A549 (cell line): ENCODE measurements around the gene SPC24. TPM values are rescaled to one million over a fixed set of nuclear protein-coding genes. Genes with fewer than 3 reads are reported as not detected.
"Not testable (repeated sequence)": the region's sequence is repeated elsewhere in the genome, so short reads cannot be mapped to it uniquely, and the experiment has no call there.

Experiments used
- ATAC-seq, 2 experiments: fragments of 200-7000 bp in 1 of 2; fragments of >200 bp in 1 of 2; cut with Nextera tagmentation in 1 of 2; cut with Tn5 transposase in 1 of 2; 3 replicates each; pipeline versions ENCODE4 v1.8.0 to v1.9.1; 2018 to 2020; ENCODE audit warnings: mild to moderate bottlenecking in 1 of 2, moderate library complexity in 1 of 2
- CTCF ChIA-PET: fragments of 300-600 bp; sonication (Branson Sonifier 250); formaldehyde crosslinking; extraction: SDS; loops from one replicate; lab custom pipeline; 2021; ENCODE audit warnings: antibody characterized with exemption, inconsistent platforms; lab: Yijun Ruan, JAX
- POLR2A ChIA-PET: fragments of 350-600 bp; formaldehyde crosslinking; extraction: SDS; loops from one replicate; lab custom pipeline; 2021; ENCODE audit warnings: antibody characterized with exemption, inconsistent platforms; lab: Yijun Ruan, JAX
- DNase-seq, 2 experiments: peaks; one replicate each; pipeline versions ENCODE4 v3.0.0 to v3.0.0-alpha.2; 2011 to 2016; ENCODE audit warnings: low read depth in 1 of 2, low spot score in 1 of 2
- FAIRE-seq: peaks from 2 replicates; lab custom pipeline; 2011; peaks lifted over from hg19 to GRCh38; lab: Jason Lieb, UNC
- H3K27ac ChIP-seq, 2 experiments: fragments of >200 bp; sonication (Bioruptor Twin); formaldehyde crosslinking; 3 replicates each; pipeline ENCODE4 v1.5.1; 2016 to 2017
- H3K4me1 ChIP-seq: fragments of >200 bp; sonication (Bioruptor Twin); formaldehyde crosslinking; 3 replicates; pipeline ENCODE4 v1.6.1; 2016
- H3K4me2 ChIP-seq: fragments of >200 bp; sonication (Bioruptor Twin); formaldehyde crosslinking; 3 replicates; pipeline ENCODE4 v1.6.1; 2016
- H3K4me3 ChIP-seq: fragments of >200 bp; sonication (Bioruptor Twin); formaldehyde crosslinking; 3 replicates; pipeline ENCODE4 v1.5.1; 2016
- H3K9me3 ChIP-seq: fragments of >200 bp; sonication (Bioruptor Twin); formaldehyde crosslinking; 3 replicates; pipeline ENCODE4 v1.6.1; 2016
- ATOH8 ChIP-seq: fragments of 250-450 bp; sonication (Bioruptor Pico); IDR thresholded peaks from 2 replicates; pipeline ENCODE4 v1.5.0; 2020; ENCODE audit warnings: low read depth, mild to moderate bottlenecking, moderate library complexity
- CEBPB ChIP-seq, 2 experiments: fragments of >200 bp in 1 of 2; sonication (Bioruptor Twin) in 1 of 2; formaldehyde crosslinking in 1 of 2; IDR thresholded peaks; 2 replicates each; pipeline ENCODE4 v1.6.1; 2012 to 2016
- CHD4 ChIP-seq: fragments of 200-600 bp; sonication (generic); IDR thresholded peaks from 2 replicates; pipeline ENCODE4 v1.6.1; 2016; ENCODE audit warnings: antibody characterized with exemption, mild to moderate bottlenecking, borderline replicate concordance
- E2F6 ChIP-seq: IDR thresholded peaks from 2 replicates; pipeline ENCODE4 v1.6.1; 2012; ENCODE audit warnings: low read depth, borderline replicate concordance
- JUNB ChIP-seq: fragments of >200 bp; sonication (Bioruptor Twin); formaldehyde crosslinking; IDR thresholded peaks from 2 replicates; pipeline ENCODE4 v1.6.1; 2016
- KDM1A ChIP-seq: fragments of 200-600 bp; sonication (generic); IDR thresholded peaks from 2 replicates; pipeline ENCODE4 v1.6.1; 2016; ENCODE audit warnings: low read depth, mild to moderate bottlenecking
- MAFK ChIP-seq: fragments of 450-650 bp; IDR thresholded peaks from 2 replicates; pipeline ENCODE4 v1.6.1; 2014; ENCODE audit not compliant: partially characterized antibody
- NPAS2 ChIP-seq: fragments of 250-450 bp; sonication (Bioruptor Pico); IDR thresholded peaks from 2 replicates; pipeline ENCODE4 v1.8.0; 2022; ENCODE audit warnings: mild to moderate bottlenecking, moderate library complexity, borderline replicate concordance
- PHF8 ChIP-seq: fragments of 200-600 bp; sonication (generic); IDR thresholded peaks from 2 replicates; pipeline ENCODE4 v1.6.1; 2016; ENCODE audit warnings: low read depth, mild to moderate bottlenecking, antibody characterized with exemption, moderate library complexity, borderline replicate concordance
- POLR2AphosphoS2 ChIP-seq: conservative IDR thresholded peaks from 2 replicates; pipeline ENCODE4 v1.6.1; 2012; ENCODE audit warnings: low read length, improper control_type of control experiment, inconsistent platforms
- RARB ChIP-seq: fragments of 250-450 bp; sonication (Bioruptor Pico); IDR thresholded peaks from 2 replicates; pipeline ENCODE4 v1.8.0; 2021; ENCODE audit warnings: mild to moderate bottlenecking, moderate library complexity
- RCOR1 ChIP-seq: fragments of 150-350 bp; IDR thresholded peaks from 2 replicates; pipeline ENCODE4 v1.6.1; 2014; ENCODE audit warnings: antibody characterized with exemption, low read length, low read depth
- RFX5 ChIP-seq: fragments of 450-650 bp; IDR thresholded peaks from 2 replicates; pipeline ENCODE4 v1.7.1; 2014; ENCODE audit warnings: antibody characterized with exemption, mild to moderate bottlenecking, moderate library complexity
- RNF2 ChIP-seq: fragments of 200-600 bp; sonication (generic); IDR thresholded peaks from 2 replicates; pipeline ENCODE4 v1.6.1; 2016; ENCODE audit warnings: low read depth, mild to moderate bottlenecking, antibody characterized with exemption, moderate library complexity, borderline replicate concordance
- SREBF2 ChIP-seq: fragments of 450-650 bp; IDR thresholded peaks from 2 replicates; pipeline ENCODE4 v1.6.1; 2014; ENCODE audit warnings: mild to moderate bottlenecking, moderate library complexity
- TP53 ChIP-seq: fragments of 250-450 bp; sonication (Bioruptor Pico); IDR thresholded peaks from 2 replicates; pipeline ENCODE4 v1.5.0; 2021; ENCODE audit warnings: mild to moderate bottlenecking, moderate library complexity
- ZSCAN20 ChIP-seq: fragments of 250-450 bp; sonication (Bioruptor Pico); IDR thresholded peaks from 2 replicates; pipeline ENCODE4 v1.8.0; 2022; ENCODE audit warnings: mild to moderate bottlenecking, moderate library complexity
- WGBS: methylation state at CpG from one replicate; pipeline ENCODE4 v1.1.6; 2017; ENCODE audit errors: missing lambda C conversion rate; 5-methylcytosine and 5-hydroxymethylcytosine counted together
- polyA plus RNA-seq, 4 experiments: library from polyadenylated mRNA; depleted of rRNA in 3 of 4; stranded (reverse); fragments of >200 nt; fragmentation: RNase III in 1 of 4; extraction: RNeasy Plus Mini Kit Qiagen cat#74134 plus additional on column Dnase treatment in 1 of 4; gene quantifications; 2 replicates in 3 of 4; 3 replicates in 1 of 4; pipeline ENCODE4 v1.2.3, GENCODE V29; 2011 to 2017
- TF ChIP-seq, protein P1 (sequence below): fragments of >200 bp; sonication (Bioruptor Twin); formaldehyde crosslinking; IDR thresholded peaks from 3 replicates; pipeline ENCODE4 v1.6.1; 2016
- TF ChIP-seq, protein P2 (sequence below): IDR thresholded peaks from 2 replicates; pipeline ENCODE4 v1.6.1; 2012
- TF ChIP-seq, protein P3 (sequence below): fragments of >200 bp; sonication (Bioruptor Twin); formaldehyde crosslinking; IDR thresholded peaks from 2 replicates; pipeline ENCODE4 v1.6.1; 2016
- TF ChIP-seq, protein P4 (sequence below): IDR thresholded peaks from 2 replicates; pipeline ENCODE4 v1.6.1; 2012

Gene SPC24
- polyA plus RNA-seq, 2 of the 4 experiments (the other 2 are of a cell fraction) = 16.5 to 22.2 TPM

DNA sequence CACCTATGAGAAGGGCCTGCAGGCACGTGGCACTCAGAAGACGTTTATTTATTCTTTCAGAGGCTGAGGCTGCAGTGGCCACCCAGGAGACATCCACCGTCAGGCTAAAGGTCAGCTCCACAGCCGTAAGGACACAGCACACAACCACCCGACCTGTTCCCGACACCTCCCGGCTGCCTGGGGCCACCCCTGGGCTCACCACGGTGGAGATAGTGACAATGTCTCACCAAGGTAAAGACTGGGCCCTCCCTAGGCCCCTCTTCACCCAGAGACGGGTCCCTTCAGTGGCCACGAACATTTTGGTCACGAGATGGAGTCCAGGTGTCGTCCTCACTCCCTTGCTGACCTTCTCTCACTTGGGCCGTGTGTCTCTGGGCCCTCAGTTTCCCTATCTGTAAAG is 32.5 kb downstream of the SPC24 start:
- H3K4me1 ChIP-seq = no peaks in the 10 kb centered on the region
- TF ChIP-seq ZSCAN20 (CRISPR knock-in tag) (no peak), MAFK (no peak), SREBF2 (no peak), TP53 (CRISPR knock-in tag) (no peak), CEBPB (IDR thresholded peaks at IDR 0.05) (no peak)
- TF ChIP-seq, protein P1, sequence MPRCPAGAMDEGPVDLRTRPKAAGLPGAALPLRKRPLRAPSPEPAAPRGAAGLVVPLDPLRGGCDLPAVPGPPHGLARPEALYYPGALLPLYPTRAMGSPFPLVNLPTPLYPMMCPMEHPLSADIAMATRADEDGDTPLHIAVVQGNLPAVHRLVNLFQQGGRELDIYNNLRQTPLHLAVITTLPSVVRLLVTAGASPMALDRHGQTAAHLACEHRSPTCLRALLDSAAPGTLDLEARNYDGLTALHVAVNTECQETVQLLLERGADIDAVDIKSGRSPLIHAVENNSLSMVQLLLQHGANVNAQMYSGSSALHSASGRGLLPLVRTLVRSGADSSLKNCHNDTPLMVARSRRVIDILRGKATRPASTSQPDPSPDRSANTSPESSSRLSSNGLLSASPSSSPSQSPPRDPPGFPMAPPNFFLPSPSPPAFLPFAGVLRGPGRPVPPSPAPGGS = no peak
- H3K4me2 ChIP-seq = no peak overlapping the region
- H3K4me3 ChIP-seq = no peak overlapping the region
- no peak for DNase-seq
- CTCF ChIA-PET = interaction anchor here (1.1 to 1.7 kb wide), 2 partner anchors 181 to 243 kb away, joined by 3 to 4 read pairs; no protein-coding TSS in a partner anchor
- FAIRE-seq = no peak
- ATAC-seq = 0 out of 6 replicates have a peak, but pooled peaks of 1 of the 2 experiments have one; percentile 21
- H3K27ac ChIP-seq = no peak overlapping the region
- WGBS = 94% methylated on average over 12 of the region's 13 CpGs
- POLR2A ChIA-PET = no interaction called here
- no peaks in the 10 kb centered on the region for H3K9me3 ChIP-seq

- ATAC-seq, H3K4me3 ChIP-seq, H3K4me2 ChIP-seq, H3K9me3 ChIP-seq, FAIRE-seq, DNase-seq, H3K4me1 ChIP-seq, POLR2A ChIA-PET, H3K27ac ChIP-seq: not testable (repeated sequence)
- WGBS = 97% methylated on average over 17 of the region's 17 CpGs
- CTCF ChIA-PET = interaction anchor here (0.6 to 1.9 kb wide), 3 partner anchors 8 to 261 kb away, joined by 4 to 7 read pairs (median 4); no protein-coding TSS in a partner anchor
These were observed 33.6 kb downstream of the SPC24 start for GRCh38 chr19:11121963-11122362.

DNA sequence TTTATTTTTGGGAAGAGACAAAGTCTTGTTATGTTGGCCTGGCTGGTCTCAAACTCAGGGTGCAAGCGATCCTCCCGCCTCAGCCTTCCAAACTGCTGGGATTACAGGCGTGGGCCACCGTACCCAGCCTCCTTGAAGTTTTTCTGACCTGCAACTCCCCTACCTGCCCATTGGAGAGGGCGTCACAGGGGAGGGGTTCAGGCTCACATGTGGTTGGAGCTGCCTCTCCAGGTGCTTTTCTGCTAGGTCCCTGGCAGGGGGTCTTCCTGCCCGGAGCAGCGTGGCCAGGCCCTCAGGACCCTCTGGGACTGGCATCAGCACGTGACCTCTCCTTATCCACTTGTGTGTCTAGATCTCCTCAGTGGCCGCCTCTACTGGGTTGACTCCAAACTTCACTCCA is 39.1 kb downstream of the SPC24 start:
- CTCF ChIA-PET = interaction anchor here (0.6 to 1.6 kb wide), 2 partner anchors 9 to 76 kb away, joined by 4 to 11 read pairs; no protein-coding TSS in a partner anchor
- DNase-seq = no peak
- Histone ChIP-seq H3K4me1 (no peaks in the 10 kb centered on the region), H3K27ac (no peak overlapping the region), H3K9me3 (no peaks in the 10 kb centered on the region), H3K4me2 (no peak overlapping the region), H3K4me3 (no peak overlapping the region)
- WGBS = 94% methylated on average over 9 of the region's 9 CpGs
- ATAC-seq = no peak
- FAIRE-seq = no peak
- POLR2A ChIA-PET = no interaction called here
- TF ChIP-seq RFX5 = no peak

- TF ChIP-seq RNF2 = no peak
- no peak for TF ChIP-seq PHF8
- no peak for TF ChIP-seq ATOH8 (CRISPR knock-in tag)
- TF ChIP-seq, protein P2, sequence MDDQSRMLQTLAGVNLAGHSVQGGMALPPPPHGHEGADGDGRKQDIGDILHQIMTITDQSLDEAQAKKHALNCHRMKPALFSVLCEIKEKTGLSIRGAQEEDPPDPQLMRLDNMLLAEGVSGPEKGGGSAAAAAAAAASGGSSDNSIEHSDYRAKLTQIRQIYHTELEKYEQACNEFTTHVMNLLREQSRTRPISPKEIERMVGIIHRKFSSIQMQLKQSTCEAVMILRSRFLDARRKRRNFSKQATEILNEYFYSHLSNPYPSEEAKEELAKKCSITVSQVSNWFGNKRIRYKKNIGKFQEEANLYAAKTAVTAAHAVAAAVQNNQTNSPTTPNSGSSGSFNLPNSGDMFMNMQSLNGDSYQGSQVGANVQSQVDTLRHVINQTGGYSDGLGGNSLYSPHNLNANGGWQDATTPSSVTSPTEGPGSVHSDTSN = no peak
- TF ChIP-seq KDM1A = no peak
- TF ChIP-seq CEBPB (IDR thresholded peaks at IDR 0.05) = no peak
- TF ChIP-seq CHD4 = no peak
- TF ChIP-seq, protein P1 = no peak
- TF ChIP-seq JUNB = no peak
- no peak for TF ChIP-seq RCOR1
- TF ChIP-seq, protein P3, sequence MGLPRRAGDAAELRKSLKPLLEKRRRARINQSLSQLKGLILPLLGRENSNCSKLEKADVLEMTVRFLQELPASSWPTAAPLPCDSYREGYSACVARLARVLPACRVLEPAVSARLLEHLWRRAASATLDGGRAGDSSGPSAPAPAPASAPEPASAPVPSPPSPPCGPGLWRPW = no peak
- no peak for TF ChIP-seq RARB (CRISPR knock-in tag)
- no peak for TF ChIP-seq E2F6
- no peak for TF ChIP-seq POLR2AphosphoS2
- TF ChIP-seq, protein P4, sequence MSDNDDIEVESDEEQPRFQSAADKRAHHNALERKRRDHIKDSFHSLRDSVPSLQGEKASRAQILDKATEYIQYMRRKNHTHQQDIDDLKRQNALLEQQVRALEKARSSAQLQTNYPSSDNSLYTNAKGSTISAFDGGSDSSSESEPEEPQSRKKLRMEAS = no peak
- TF ChIP-seq NPAS2 = no peak
- TF ChIP-seq, all 56 proteins: peak for 0
These were observed 39.6 kb downstream of the SPC24 start for GRCh38 chr19:11115895-11116446.

More at GRCh38 chr19:11115895-11116446, 39.6 kb downstream of the SPC24 start:
- ChIA-PET POLR2A (no interaction called here), CTCF (interaction anchor here (0.6 to 1.6 kb wide), 2 partner anchors 10 to 75 kb away, joined by 4 to 11 read pairs; no protein-coding TSS in a partner anchor)
- Histone ChIP-seq H3K4me2 (no peak overlapping the region), H3K4me3 (no peak overlapping the region), H3K9me3 (no peaks in the 10 kb centered on the region), H3K4me1 (no peaks in the 10 kb centered on the region), H3K27ac (no peak overlapping the region)
- ATAC-seq (0 out of 6 replicates have a peak, but pooled peaks of 1 of the 2 experiments have one; percentile 16), FAIRE-seq (no peak), DNase-seq (no peak)
- WGBS = 66% methylated on average over 11 of the region's 11 CpGs
